BLaER1 (cell line): ENCODE results near the gene MNDA.

Source experiments
- H3K27ac ChIP-seq: shearing (Covaris generic); formaldehyde crosslinking; 2 replicates; pipeline ENCODE4 v1.8.1; 2022
- H3K27me3 ChIP-seq: shearing (Covaris generic); formaldehyde crosslinking; 2 replicates; pipeline ENCODE4 v1.8.1; 2022
- H3K36me3 ChIP-seq: shearing (Covaris generic); formaldehyde crosslinking; 2 replicates; pipeline ENCODE4 v1.8.1; 2022
- H3K4me1 ChIP-seq: shearing (Covaris generic); formaldehyde crosslinking; 2 replicates; pipeline ENCODE4 v1.8.1; 2022
- H3K4me2 ChIP-seq: shearing (Covaris generic); formaldehyde crosslinking; 2 replicates; pipeline ENCODE4 v1.8.1; 2022
- H3K4me3 ChIP-seq: shearing (Covaris generic); formaldehyde crosslinking; 2 replicates; pipeline ENCODE4 v1.8.1; 2022
- H3K9ac ChIP-seq: shearing (Covaris generic); formaldehyde crosslinking; 2 replicates; pipeline ENCODE4 v1.8.1; 2022
- H3K9me3 ChIP-seq: shearing (Covaris generic); formaldehyde crosslinking; 2 replicates; pipeline ENCODE4 v1.8.1; 2022
- H4K20me1 ChIP-seq: shearing (Covaris generic); formaldehyde crosslinking; 2 replicates; pipeline ENCODE4 v1.8.1; 2022
- Cebpa-rat ChIP-seq: shearing (Covaris generic); IDR thresholded peaks from 2 replicates; pipeline ENCODE4 v1.8.1; 2022

Gene MNDA

DNA sequence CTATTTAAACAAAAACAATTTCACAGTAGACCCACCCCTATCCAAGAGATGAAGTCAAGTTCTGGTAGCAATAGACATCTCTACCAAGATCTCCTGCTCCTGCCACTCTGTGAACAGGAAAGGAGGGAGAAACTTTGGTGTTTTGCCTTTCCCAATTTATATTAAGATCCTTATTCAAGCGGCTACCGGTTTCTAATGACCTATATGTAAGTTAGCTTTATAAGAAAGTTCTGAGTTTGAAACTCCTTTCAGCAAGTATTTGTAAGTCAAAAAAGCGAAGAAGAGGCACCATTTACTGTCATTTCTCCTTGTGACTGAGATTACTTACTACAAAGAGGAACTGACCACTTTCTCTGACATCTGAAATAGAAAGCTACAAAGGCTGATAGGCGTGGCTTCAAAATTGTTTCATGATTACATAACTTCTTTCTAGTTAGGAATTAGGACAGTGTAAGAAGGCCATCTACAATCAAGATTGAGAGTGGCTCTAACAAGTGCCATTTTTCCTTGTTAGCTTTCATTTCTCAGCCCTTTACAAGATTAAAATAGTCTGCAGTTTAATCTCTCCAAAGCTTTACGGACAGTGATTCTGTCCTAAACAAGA is at the start of gene MNDA:
MNDA (plus strand) TSS at position 448 of the 604 bp plus-strand sequence. CDS start 10,803 bp downstream, outside the sequence.
- Histone ChIP-seq H3K4me2 (no peak within 1 kb of the TSS), H3K27me3 (no peaks in the 10 kb centered on the region), H3K36me3 (no peaks in the 10 kb centered on the region), H3K4me1 (no peaks in the 10 kb centered on the region), H3K27ac (no peak within 1 kb of the TSS), H4K20me1 (no peaks in the 10 kb centered on the region), H3K4me3 (no peak within 1 kb of the TSS), H3K9ac (no peak within 1 kb of the TSS), H3K9me3 (peaks cover 22% of the 10 kb centered on the region)
- TF ChIP-seq Cebpa-rat, result no peak

DNA sequence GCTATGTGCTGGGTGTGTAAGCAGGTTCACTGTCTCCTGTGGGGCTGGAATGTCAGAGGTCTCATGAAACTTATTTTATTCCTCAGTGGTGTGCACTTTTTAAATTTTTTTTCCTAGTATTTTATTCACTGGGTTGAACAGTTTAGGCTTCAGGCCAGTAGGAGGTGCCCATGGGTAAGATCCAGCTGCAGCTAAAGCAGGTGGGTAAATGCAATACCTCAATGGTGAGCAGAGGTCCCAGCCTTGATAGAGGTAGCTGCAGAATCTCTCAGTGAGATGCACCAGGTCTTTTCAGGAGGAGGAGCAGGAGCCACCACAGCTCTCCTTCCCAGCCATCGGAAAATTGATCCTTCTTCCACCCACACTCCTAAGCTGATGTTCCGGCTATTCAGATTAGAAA is 37.5 kb upstream of the MNDA start:
- Histone ChIP-seq H3K36me3 (no peaks in the 10 kb centered on the region), H3K9me3 (no peaks in the 10 kb centered on the region), H3K4me3 (no peak overlapping the region), H3K27ac (no peak overlapping the region), H3K4me1 (no peaks in the 10 kb centered on the region), H3K4me2 (no peak overlapping the region), H4K20me1 (no peaks in the 10 kb centered on the region), H3K27me3 (no peaks in the 10 kb centered on the region), H3K9ac (no peak overlapping the region)
- no peak for TF ChIP-seq Cebpa-rat

DNA sequence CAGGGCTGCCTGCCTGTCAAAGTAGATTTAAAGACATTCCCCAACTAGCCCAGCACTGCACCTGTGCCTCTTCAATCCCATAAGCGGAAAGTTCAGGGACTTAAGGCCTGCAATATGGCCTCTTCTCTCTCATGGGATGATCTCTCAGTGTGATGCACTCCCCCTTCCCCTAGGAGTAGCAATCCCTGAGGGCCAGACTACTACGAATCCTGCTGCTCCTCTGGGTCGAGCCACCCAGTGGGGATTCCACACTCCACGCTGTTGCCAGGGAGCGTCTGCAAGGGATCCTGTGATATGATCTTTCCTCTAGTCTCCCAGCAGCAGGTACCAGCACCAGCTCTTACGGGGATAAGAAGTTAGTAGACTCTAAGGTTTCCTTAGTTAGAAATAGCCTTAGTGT is 36.9 kb upstream of the MNDA start:
- H3K9me3 ChIP-seq, result no peaks in the 10 kb centered on the region
- no peak overlapping the region for H3K27ac ChIP-seq
- H3K27me3 ChIP-seq, result no peaks in the 10 kb centered on the region
- H4K20me1 ChIP-seq, result no peaks in the 10 kb centered on the region
- no peaks in the 10 kb centered on the region for H3K4me1 ChIP-seq
- H3K36me3 ChIP-seq, result no peaks in the 10 kb centered on the region
- TF ChIP-seq Cebpa-rat, result no peak
- H3K4me2 ChIP-seq, result no peak overlapping the region
- no peak overlapping the region for H3K4me3 ChIP-seq
- H3K9ac ChIP-seq, result no peak overlapping the region

DNA sequence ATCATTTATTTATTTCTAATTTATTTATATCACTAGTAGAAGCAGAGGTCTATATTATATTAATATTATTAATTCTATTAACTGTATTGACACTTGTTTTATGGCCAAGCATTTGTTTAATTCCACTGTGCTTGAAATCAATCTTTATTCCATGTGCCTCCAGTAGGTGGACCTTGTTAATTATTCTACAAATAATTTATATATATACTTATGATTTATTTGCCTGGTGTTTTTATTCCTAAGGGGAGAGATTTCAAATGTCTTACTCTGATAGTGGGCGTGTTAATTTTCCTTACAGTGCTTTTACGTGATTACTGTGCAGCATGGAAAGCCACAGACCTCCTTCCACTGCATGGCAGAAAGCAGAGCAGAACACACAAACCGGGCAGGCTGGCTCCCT is 32.6 kb upstream of the MNDA start:
- H4K20me1 ChIP-seq, result no peaks in the 10 kb centered on the region
- no peak for TF ChIP-seq Cebpa-rat

DNA sequence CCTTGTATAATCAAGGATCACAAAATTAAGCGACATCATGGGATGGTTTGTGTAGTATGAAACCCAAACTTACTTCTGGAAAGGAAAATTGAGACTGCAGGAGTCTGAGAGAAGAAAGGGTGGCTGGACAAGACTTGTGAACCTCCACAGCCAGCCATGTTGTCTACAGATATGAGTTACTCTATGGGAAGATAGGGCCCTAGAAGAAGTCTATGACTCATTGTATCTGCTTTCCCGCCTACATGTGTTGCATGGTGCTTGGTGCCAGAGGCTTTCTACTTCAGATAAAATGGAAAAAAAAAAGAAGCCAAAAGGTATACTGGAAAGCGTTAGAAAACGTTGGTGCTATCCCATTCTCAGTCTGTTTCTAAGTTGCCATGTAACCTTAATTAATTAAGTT is 31.5 kb upstream of the MNDA start:
- no peak overlapping the region for H3K4me3 ChIP-seq
- H3K4me1 ChIP-seq, result no peaks in the 10 kb centered on the region
- no peak for TF ChIP-seq Cebpa-rat
- H3K36me3 ChIP-seq, result no peaks in the 10 kb centered on the region
- H3K27ac ChIP-seq, result no peak overlapping the region
- H3K9me3 ChIP-seq, result no peaks in the 10 kb centered on the region
- H3K27me3 ChIP-seq, result no peaks in the 10 kb centered on the region
- H4K20me1 ChIP-seq, result no peaks in the 10 kb centered on the region
- H3K4me2 ChIP-seq, result no peak overlapping the region
- no peak overlapping the region for H3K9ac ChIP-seq

More for the DNA sequence above, 32.6 kb upstream of the MNDA start:
- Histone ChIP-seq H3K9ac (no peak overlapping the region), H3K4me1 (no peaks in the 10 kb centered on the region), H3K9me3 (no peaks in the 10 kb centered on the region), H3K4me2 (no peak overlapping the region), H3K27ac (no peak overlapping the region), H3K4me3 (no peak overlapping the region), H3K36me3 (no peaks in the 10 kb centered on the region), H3K27me3 (no peaks in the 10 kb centered on the region)

DNA sequence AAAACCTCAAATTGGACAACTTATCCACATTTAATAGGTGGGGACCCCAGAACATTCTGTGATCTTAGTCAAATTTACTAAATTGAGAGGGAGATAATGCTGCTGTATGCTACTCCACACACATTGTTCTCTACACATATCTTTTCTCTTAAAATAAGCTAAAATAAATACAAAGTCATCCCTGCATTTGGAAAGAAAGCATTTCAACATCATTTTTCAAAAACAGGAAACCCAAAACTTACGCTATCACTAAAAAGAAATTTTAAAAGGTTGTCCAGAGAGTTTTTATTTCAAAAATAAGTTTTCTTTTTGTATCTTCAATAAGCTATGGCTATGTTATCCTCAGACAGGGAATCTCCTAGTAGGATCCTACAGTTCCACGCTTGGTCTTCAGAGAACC is 30.6 kb upstream of the MNDA start:
- Histone ChIP-seq H3K9ac (no peak overlapping the region), H3K9me3 (no peaks in the 10 kb centered on the region), H4K20me1 (no peaks in the 10 kb centered on the region), H3K4me3 (no peak overlapping the region), H3K27me3 (no peaks in the 10 kb centered on the region), H3K4me2 (no peak overlapping the region), H3K4me1 (no peaks in the 10 kb centered on the region), H3K27ac (no peak overlapping the region), H3K36me3 (no peaks in the 10 kb centered on the region)
- no peak for TF ChIP-seq Cebpa-rat

DNA sequence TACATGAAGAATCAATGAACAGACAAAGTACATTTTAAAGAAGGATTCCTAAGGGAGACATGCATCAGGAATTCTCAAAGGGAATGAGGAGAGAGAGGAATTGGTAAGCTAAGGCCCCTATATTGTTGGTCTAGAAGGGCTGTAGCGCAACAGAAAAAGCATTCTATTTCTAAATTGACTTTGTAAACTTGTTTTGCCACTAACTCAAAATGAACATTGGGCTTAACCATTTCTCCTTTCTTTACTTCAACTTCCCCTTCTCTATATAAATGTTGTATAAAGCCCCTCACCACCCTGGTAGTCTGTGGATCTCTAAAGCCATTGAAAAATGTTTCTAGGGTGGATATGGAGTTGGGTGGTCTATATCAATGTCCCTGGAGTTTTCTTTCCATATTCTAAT is 29.8 kb upstream of the MNDA start:
- no peaks in the 10 kb centered on the region for H3K27me3 ChIP-seq
- no peak overlapping the region for H3K27ac ChIP-seq
- H3K9ac ChIP-seq, result no peak overlapping the region
- no peaks in the 10 kb centered on the region for H4K20me1 ChIP-seq
- H3K9me3 ChIP-seq, result no peaks in the 10 kb centered on the region
- no peaks in the 10 kb centered on the region for H3K36me3 ChIP-seq
- no peaks in the 10 kb centered on the region for H3K4me1 ChIP-seq
- H3K4me3 ChIP-seq, result no peak overlapping the region
- TF ChIP-seq Cebpa-rat, result no peak
- no peak overlapping the region for H3K4me2 ChIP-seq

DNA sequence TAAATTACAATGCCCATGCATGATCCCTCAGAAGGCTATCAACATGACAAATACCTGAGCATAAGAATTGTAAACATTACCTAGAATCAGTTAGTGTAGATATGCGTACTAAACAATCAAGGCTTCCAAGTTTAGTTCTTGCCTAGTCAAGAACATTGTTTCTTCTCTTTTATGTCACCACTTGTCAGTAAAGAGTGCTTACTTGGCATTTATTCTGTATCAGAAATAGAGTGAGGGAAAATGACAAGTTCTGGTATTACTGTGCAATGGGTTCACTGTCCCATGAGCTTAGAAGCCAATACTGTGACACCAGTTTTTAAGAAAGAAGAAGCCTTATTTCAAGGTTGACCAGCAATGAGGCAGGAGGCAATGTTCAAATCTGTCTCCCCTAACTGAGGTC is 27.5 kb upstream of the MNDA start:
- H3K27me3 ChIP-seq, result no peaks in the 10 kb centered on the region
- H3K27ac ChIP-seq, result no peak overlapping the region
- no peaks in the 10 kb centered on the region for H3K4me1 ChIP-seq
- H3K9ac ChIP-seq, result no peak overlapping the region
- H3K4me3 ChIP-seq, result no peak overlapping the region
- no peaks in the 10 kb centered on the region for H4K20me1 ChIP-seq
- TF ChIP-seq Cebpa-rat, result no peak
- H3K9me3 ChIP-seq, result no peaks in the 10 kb centered on the region
- H3K36me3 ChIP-seq, result no peaks in the 10 kb centered on the region
- H3K4me2 ChIP-seq, result no peak overlapping the region

DNA sequence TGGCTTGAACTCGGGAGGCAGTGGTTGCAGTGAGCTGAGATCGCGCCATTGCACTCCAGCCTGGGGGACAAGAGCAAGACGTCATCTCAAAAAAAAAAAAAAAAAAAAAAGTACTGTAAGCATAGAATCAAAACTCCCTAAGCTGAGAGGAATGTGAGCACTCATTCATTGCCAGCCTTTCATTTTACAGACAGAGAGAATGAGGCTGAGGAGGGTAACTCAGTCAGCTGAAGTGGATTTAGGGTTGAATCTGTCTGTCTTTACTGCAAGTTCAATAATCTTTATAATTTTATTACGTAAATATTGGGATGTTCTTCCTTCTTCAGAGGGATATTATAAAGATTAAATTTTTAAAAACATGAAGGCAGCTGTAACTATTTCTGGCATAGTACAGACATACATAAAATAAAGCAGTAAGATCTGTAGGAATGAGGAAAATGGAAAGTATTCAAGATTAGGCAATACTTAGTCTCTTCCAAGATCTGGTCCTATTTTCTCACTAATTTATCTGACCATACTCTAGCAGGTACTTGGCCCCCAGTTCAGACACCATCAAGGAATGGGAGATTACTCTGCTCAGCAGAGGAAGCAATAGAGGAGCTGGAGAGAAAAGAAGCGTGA is 24.1 kb upstream of the MNDA start:
- Histone ChIP-seq H3K9ac (no peak overlapping the region), H4K20me1 (no peaks in the 10 kb centered on the region), H3K4me1 (peaks cover 9% of the 10 kb centered on the region), H3K27ac (no peak overlapping the region), H3K4me2 (no peak overlapping the region), H3K4me3 (no peak overlapping the region), H3K36me3 (no peaks in the 10 kb centered on the region), H3K27me3 (no peaks in the 10 kb centered on the region), H3K9me3 (no peaks in the 10 kb centered on the region)
- TF ChIP-seq Cebpa-rat, result no peak

DNA sequence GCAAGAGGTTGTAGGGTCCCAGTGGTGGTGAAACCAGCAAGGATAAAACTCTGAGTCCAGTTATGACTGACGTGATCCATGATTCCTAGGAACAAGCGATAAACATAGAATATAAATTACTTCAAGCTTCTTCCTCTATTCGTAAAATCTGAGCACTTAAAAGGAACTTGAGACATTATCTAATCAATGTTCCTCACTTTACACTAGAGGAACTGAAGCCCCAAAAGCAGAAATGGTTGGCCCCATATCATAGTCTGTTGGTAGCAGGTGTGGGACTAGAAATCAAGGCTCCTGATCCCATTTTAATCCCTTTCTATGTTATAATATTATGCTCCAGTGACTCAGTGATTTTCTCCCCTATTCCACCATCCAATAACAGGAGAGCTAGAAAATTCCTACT is 21.9 kb upstream of the MNDA start:
- H3K4me3 ChIP-seq, result no peak overlapping the region
- no peak for TF ChIP-seq Cebpa-rat
- H3K4me1 ChIP-seq, result peaks cover 19% of the 10 kb centered on the region
- H3K27me3 ChIP-seq, result no peaks in the 10 kb centered on the region
- H3K4me2 ChIP-seq, result no peak overlapping the region
- H3K9me3 ChIP-seq, result no peaks in the 10 kb centered on the region
- no peak overlapping the region for H3K27ac ChIP-seq
- no peak overlapping the region for H3K9ac ChIP-seq
- no peaks in the 10 kb centered on the region for H3K36me3 ChIP-seq
- no peaks in the 10 kb centered on the region for H4K20me1 ChIP-seq
